IMR-90 (cell line): Measurements from ENCODE around the gene WNT3. TPM values are rescaled to one million over a fixed set of nuclear protein-coding genes. Genes with fewer than 3 reads are reported as not detected.

Source experiments
- ATAC-seq: fragments of 200-7000 bp; cut with Tn5 transposase; 2 replicates; pipeline ENCODE4 v1.9.1; 2020; ENCODE audit warnings: low read depth, mild to moderate bottlenecking, moderate library complexity
- BruUV-seq: library from RNA; stranded (reverse); fragments of 400-500 nt; replicated peaks from 2 replicates; lab custom pipeline; 2021; lab: Mats Ljungman, UMichigan
- CTCF ChIA-PET: fragments of 300-600 bp; formaldehyde crosslinking; extraction: SDS; loops from one replicate; lab custom pipeline; 2021; ENCODE audit warnings: antibody characterized with exemption; lab: Yijun Ruan, JAX
- POLR2A ChIA-PET: fragments of 300-600 bp; sonication (Branson Sonifier 250); formaldehyde crosslinking; loops from one replicate; lab custom pipeline; 2022; ENCODE audit warnings: antibody characterized with exemption; ENCODE audit not compliant: unreplicated experiment; lab: Charles Lee
- DNase-seq: peaks from one replicate; pipeline ENCODE4 v3.0.0; 2013
- H2AFZ ChIP-seq: replicated peaks from 2 replicates; pipeline ENCODE3; 2013; ENCODE audit warnings: low read length, mild to moderate bottlenecking; ENCODE audit not compliant: poor library complexity
- H2AK5ac ChIP-seq: 2 replicates; pipeline ENCODE4 v1.6.1; 2013; ENCODE audit warnings: low read depth, low read length, inconsistent platforms
- H2AK9ac ChIP-seq: replicated peaks from 2 replicates; pipeline ENCODE3; 2013; ENCODE audit warnings: mild to moderate bottlenecking, low read depth, low read length, moderate library complexity; ENCODE audit not compliant: poor library complexity
- H2BK120ac ChIP-seq: 2 replicates; pipeline ENCODE4 v1.6.1; 2013; ENCODE audit warnings: low read depth, low read length, inconsistent platforms
- H2BK15ac ChIP-seq: 3 replicates; pipeline ENCODE4 v1.6.1; 2013; ENCODE audit warnings: low read depth, low read length, inconsistent platforms
- H2BK20ac ChIP-seq: 2 replicates; pipeline ENCODE4 v1.6.1; 2013; ENCODE audit warnings: low read depth, mild to moderate bottlenecking, inconsistent platforms, low read length, moderate library complexity
- H2BK5ac ChIP-seq: 2 replicates; pipeline ENCODE4 v1.6.1; 2013; ENCODE audit warnings: mild to moderate bottlenecking, low read depth, low read length, inconsistent platforms; ENCODE audit not compliant: poor library complexity, severe bottlenecking
- H3K14ac ChIP-seq: replicated peaks from 2 replicates; pipeline ENCODE4 v1.6.1; 2013; ENCODE audit warnings: low read depth, low read length, inconsistent platforms
- H3K18ac ChIP-seq: 2 replicates; pipeline ENCODE4 v1.6.1; 2013; ENCODE audit warnings: low read depth, low read length, control low read depth
- H3K23ac ChIP-seq: 2 replicates; pipeline ENCODE4 v1.6.1; 2013; ENCODE audit warnings: low read depth, low read length, inconsistent platforms
- H3K27ac ChIP-seq: 2 replicates; pipeline ENCODE4 v1.5.1; 2013; ENCODE audit warnings: mild to moderate bottlenecking, control low read depth, low read length; ENCODE audit not compliant: insufficient read depth
- H3K27me3 ChIP-seq: 2 replicates; pipeline ENCODE4 v1.6.1; 2013; ENCODE audit warnings: low read length; ENCODE audit not compliant: control insufficient read depth, insufficient read depth
- H3K36me3 ChIP-seq: 2 replicates; pipeline ENCODE4 v1.6.1; 2013; ENCODE audit warnings: low read length, mixed read lengths; ENCODE audit not compliant: control insufficient read depth, insufficient read depth
- H3K4ac ChIP-seq: 2 replicates; pipeline ENCODE4 v1.6.1; 2013; ENCODE audit warnings: low read depth, low read length, inconsistent platforms
- H3K4me1 ChIP-seq: 2 replicates; pipeline ENCODE4 v1.6.1; 2013; ENCODE audit warnings: low read length, mixed read lengths; ENCODE audit not compliant: control insufficient read depth, insufficient read depth
- H3K4me2 ChIP-seq: 2 replicates; pipeline ENCODE4 v1.6.1; 2013; ENCODE audit warnings: low read depth, mild to moderate bottlenecking, control low read depth, low read length, moderate library complexity
- H3K4me3 ChIP-seq: 2 replicates; pipeline ENCODE4 v1.5.1; 2013; ENCODE audit warnings: low read depth, mild to moderate bottlenecking, control low read depth, low read length, moderate library complexity; ENCODE audit not compliant: insufficient read depth
- H3K56ac ChIP-seq: 2 replicates; pipeline ENCODE4 v1.6.1; 2013; ENCODE audit warnings: low read length, inconsistent platforms; ENCODE audit not compliant: insufficient read depth; ENCODE audit errors: extremely low read depth
- H3K79me1 ChIP-seq, 2 experiments: 2 replicates each; pipeline ENCODE4 v1.6.1; 2013; ENCODE audit warnings: low read length in 2 of 2, inconsistent platforms in 1 of 2, low read depth in 1 of 2
- H3K9ac ChIP-seq: 2 replicates; pipeline ENCODE4 v1.6.1; 2013; ENCODE audit warnings: low read depth, low read length, control low read depth
- H3K9me1 ChIP-seq: 2 replicates; pipeline ENCODE4 v1.6.1; 2013; ENCODE audit warnings: low read length, inconsistent platforms; ENCODE audit not compliant: insufficient read depth
- H3K9me3 ChIP-seq: 2 replicates; pipeline ENCODE4 v1.6.1; 2013; ENCODE audit warnings: low read length; ENCODE audit not compliant: control insufficient read depth, insufficient read depth
- H4K20me1 ChIP-seq: 2 replicates; pipeline ENCODE4 v1.6.1; 2013; ENCODE audit warnings: low read length, inconsistent platforms; ENCODE audit not compliant: insufficient read depth
- H4K5ac ChIP-seq: 2 replicates; pipeline ENCODE4 v1.6.1; 2013; ENCODE audit warnings: mild to moderate bottlenecking, low read depth, low read length, control low read depth
- H4K8ac ChIP-seq, 2 experiments: 2 replicates each; pipeline ENCODE4 v1.6.1; 2013; ENCODE audit warnings: low read depth in 2 of 2, low read length in 2 of 2, control low read depth in 1 of 2, inconsistent platforms in 1 of 2
- H4K91ac ChIP-seq: 2 replicates; pipeline ENCODE4 v1.6.1; 2013; ENCODE audit warnings: low read depth, low read length, inconsistent platforms; ENCODE audit not compliant: insufficient read depth
- BHLHE40 ChIP-seq: fragments of 150-350 bp; IDR thresholded peaks from 2 replicates; pipeline ENCODE4 v1.6.1; 2016; ENCODE audit warnings: mild to moderate bottlenecking, low read depth, low read length
- CEBPB ChIP-seq: IDR thresholded peaks from 2 replicates; pipeline ENCODE4 v1.6.1; 2012; ENCODE audit warnings: low read depth, low read length, improper control_type of control experiment
- FOS ChIP-seq: fragments of 150-350 bp; IDR thresholded peaks from 2 replicates; pipeline ENCODE4 v1.6.1; 2016; ENCODE audit warnings: low read depth, low read length
- MAFK ChIP-seq: IDR thresholded peaks from 2 replicates; pipeline ENCODE4 v1.6.1; 2012; ENCODE audit warnings: low read depth, low read length, improper control_type of control experiment
- MAZ ChIP-seq: IDR thresholded peaks from 2 replicates; pipeline ENCODE4 v1.6.1; 2012; ENCODE audit warnings: low read depth, mild to moderate bottlenecking, low read length, improper control_type of control experiment, moderate library complexity, borderline replicate concordance
- MXI1 ChIP-seq: IDR thresholded peaks from 2 replicates; pipeline ENCODE4 v1.6.1; 2012; ENCODE audit warnings: low read depth, mild to moderate bottlenecking, low read length, moderate library complexity, borderline replicate concordance
- POLR2A ChIP-seq: IDR thresholded peaks from 2 replicates; pipeline ENCODE4 v1.6.1; 2012; ENCODE audit warnings: mild to moderate bottlenecking, low read depth, low read length
- SMC3 ChIP-seq: fragments of 150-350 bp; IDR thresholded peaks from 2 replicates; pipeline ENCODE4 v1.6.1; 2016; ENCODE audit warnings: low read depth, mild to moderate bottlenecking, antibody characterized with exemption, low read length, moderate library complexity
- WGBS, 2 experiments: methylation state at CpG; one replicate each; pipeline versions ENCODE4 v1.1.5 to v1.1.7; 2013; ENCODE audit warnings: missing lambda C conversion rate in 2 of 2; ENCODE audit not compliant: insufficient read length in 1 of 2; ENCODE audit errors: extremely low coverage in 2 of 2; 5-methylcytosine and 5-hydroxymethylcytosine counted together
- dilution Hi-C: fragments of 300-500 bp; cut with HindIII; formaldehyde crosslinking; loops from one replicate; pipeline ENCODE4 v1.14.3; 2018; ENCODE audit warnings: low sequenced_read_pairs; ENCODE audit not compliant: unreplicated experiment
- in situ Hi-C: fragments of 300-500 bp; cut with MboI; formaldehyde crosslinking; loops from 3 replicates; pipeline ENCODE4 v1.14.3; 2019; ENCODE audit warnings: low sequenced_read_pairs, inconsistent platforms, mixed read lengths
- intact Hi-C: fragments of 100-400 bp; cut with micrococcal nuclease; formaldehyde crosslinking; loops from 2 replicates; pipeline ENCODE4 v1.10.0; 2022
- polyA plus RNA-seq, 3 experiments: library from polyadenylated mRNA; depleted of rRNA; stranded (reverse); fragments of >200 nt; gene quantifications; 2 replicates each; pipeline ENCODE4 v1.2.3, GENCODE V29; 2012; ENCODE audit warnings: low replicate concordance in 1 of 3
- total RNA-seq: library from RNA; depleted of rRNA; stranded (reverse); fragments of >200 nt; gene quantifications from 2 replicates; pipeline ENCODE4 v1.2.3, GENCODE V29; 2012

The WNT3 gene
- total and polyA plus RNA-seq, 2 of the 4 experiments (the other 2 are of a cell fraction) = 0.72 to 1.0 TPM

GRCh38 chr17:46732754-46733398 lies 85.6 kb downstream of the WNT3 start:
- Histone ChIP-seq H3K14ac (peak overlapping the region; percentile 36; the same call in 1 of the 2 replicates), H3K9ac (0 out of 2 replicates have a peak overlapping the region, but pooled peaks have one; percentile 22), H2BK120ac (0 out of 2 replicates have a peak overlapping the region, but pooled peaks have one; percentile 51), H3K9me1 (peaks cover 5% of the 10 kb centered on the region; the same call in 1 of the 2 replicates), H2BK20ac (peak overlapping the region; percentile 31; the same call in 1 of the 2 replicates), H3K27me3 (no peaks in the 10 kb centered on the region), H4K20me1 (no peaks in the 10 kb centered on the region), H3K56ac (no peak overlapping the region), H3K4me1 (peaks cover 3% of the 10 kb centered on the region; the same call in 1 of the 2 replicates), H2AFZ (peak overlapping the region; percentile 26), H3K4me3 (no peak overlapping the region), H4K5ac (no peak overlapping the region), H3K18ac (peak overlapping the region; percentile 39; the same call in 1 of the 2 replicates), H2AK9ac (peak overlapping the region; percentile 7), H4K8ac (no peak overlapping the region), H3K23ac (0 out of 2 replicates have a peak overlapping the region, but pooled peaks have one; percentile 25), H4K91ac (no peak overlapping the region; the same call in 1 of the 2 replicates), H3K36me3 (peaks cover 5% of the 10 kb centered on the region), H2AK5ac (peak overlapping the region; percentile 70), H3K27ac (no peak overlapping the region), H3K4ac (peak overlapping the region; percentile 27; the same call in 1 of the 2 replicates), H3K9me3 (no peaks in the 10 kb centered on the region), H2BK5ac (no peak overlapping the region), H2BK15ac (peak overlapping the region; percentile 88; the same call in 2 of the 3 replicates), H3K79me1 (no peaks in the 10 kb centered on the region; a peak in 1 of 4 replicates), H3K4me2 (no peak overlapping the region)
- ATAC-seq = no peak
- TF ChIP-seq CEBPB (no peak), MXI1 (no peak), MAZ (no peak), SMC3 (no peak), BHLHE40 (no peak), POLR2A (no peak), FOS (no peak), MAFK (no peak)
- dilution Hi-C loops = no loop called here
- POLR2A ChIA-PET = interaction anchor here (0.7 kb wide), 1 partner anchor 15 kb away, joined by 3 read pairs; no protein-coding TSS in a partner anchor
- no peak for DNase-seq
- in situ Hi-C loops = loop anchor here (25.0 kb wide), 1 partner anchor 1146 kb away; no protein-coding TSS in a partner anchor
- intact Hi-C loops = no loop called here
- CTCF ChIA-PET = interaction anchor here (0.5 to 1.5 kb wide), 2 partner anchors 13 to 42 kb away, joined by 3 to 4 read pairs; no protein-coding TSS in a partner anchor
- no CpG with 5 or more reads among the region's 7 CpGs for WGBS, 2 experiments
- BruUV-seq = no TSS peak
